ENCODE results near the gene PHLDB3.

- TF ChIP-seq CTCF (IDR thresholded peaks at IDR 0.05) = no peak
- no peak for TF ChIP-seq EZH2 (IDR thresholded peaks at IDR 0.05)
Observed at GRCh38 chr19:43540381-43540780, 35.8 kb upstream of the PHLDB3 start.

Measured in neural progenitor cell (in vitro differentiated cells).